RKO (cell line): ENCODE measurements around the gene FFAR3.

Source experiments
- DNase-seq: peaks from one replicate; pipeline ENCODE4 v3.0.0-alpha.2; 2016; ENCODE audit warnings: low spot score

FFAR3 gene, protein sequence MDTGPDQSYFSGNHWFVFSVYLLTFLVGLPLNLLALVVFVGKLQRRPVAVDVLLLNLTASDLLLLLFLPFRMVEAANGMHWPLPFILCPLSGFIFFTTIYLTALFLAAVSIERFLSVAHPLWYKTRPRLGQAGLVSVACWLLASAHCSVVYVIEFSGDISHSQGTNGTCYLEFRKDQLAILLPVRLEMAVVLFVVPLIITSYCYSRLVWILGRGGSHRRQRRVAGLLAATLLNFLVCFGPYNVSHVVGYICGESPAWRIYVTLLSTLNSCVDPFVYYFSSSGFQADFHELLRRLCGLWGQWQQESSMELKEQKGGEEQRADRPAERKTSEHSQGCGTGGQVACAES

DNA sequence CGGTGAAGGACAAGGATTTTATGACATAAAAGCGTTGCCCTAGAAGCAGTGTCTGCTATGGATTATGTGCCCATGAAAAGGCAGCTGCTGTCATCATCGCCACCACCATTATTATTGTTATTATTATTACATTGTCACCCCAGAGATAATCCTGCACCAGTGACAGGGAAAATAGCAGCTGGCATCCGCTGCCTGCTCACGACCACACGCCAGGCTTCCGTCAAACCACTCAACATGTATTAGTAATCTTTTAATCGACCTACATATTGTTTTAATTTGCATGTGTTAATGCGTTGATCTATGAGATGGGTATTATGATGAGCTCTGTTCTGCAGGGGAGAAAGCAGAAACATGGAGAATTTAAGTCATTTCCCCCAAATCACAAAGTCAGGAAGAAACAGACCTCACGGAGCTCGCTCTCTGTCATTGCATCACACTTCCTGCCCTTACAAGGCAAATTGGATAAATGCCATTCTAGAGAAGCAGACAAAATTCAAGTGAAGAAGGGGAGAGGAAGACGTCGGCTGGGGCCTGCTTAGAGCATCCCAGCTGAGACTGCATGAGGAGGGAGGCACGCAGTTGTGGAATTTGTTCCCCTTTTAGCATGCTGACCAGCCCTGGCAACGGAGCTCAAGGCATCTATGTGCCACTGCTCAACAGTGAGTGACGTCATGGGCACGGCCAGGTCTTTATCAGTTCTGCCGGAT lies at the start of gene FFAR3:
FFAR3 (plus strand) TSS at position 594 of the 707 bp plus-strand sequence. CDS start 431 bp downstream, outside the sequence.
- DNase-seq, result no peak

DNA sequence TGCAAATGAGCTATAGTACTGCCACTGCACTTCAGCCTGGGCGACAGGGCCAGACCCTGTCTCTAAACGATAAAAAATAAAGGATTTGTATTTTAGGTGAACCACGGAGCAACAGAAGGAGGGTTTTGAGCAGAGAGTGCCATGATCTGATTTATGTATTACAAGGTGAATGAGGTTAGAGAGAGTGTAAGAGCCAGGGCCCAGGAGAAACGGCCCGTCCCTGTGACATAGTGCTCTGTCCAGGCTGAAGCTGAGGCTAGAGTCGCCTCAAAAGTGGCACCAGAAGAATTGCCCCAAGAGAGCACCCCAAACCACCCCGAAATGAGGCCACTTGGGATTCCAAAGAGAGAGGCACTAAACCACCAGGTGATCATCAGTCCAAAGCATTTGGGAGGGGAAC lies 49.4 kb upstream of the FFAR3 start:
- DNase-seq, result no peak

DNA sequence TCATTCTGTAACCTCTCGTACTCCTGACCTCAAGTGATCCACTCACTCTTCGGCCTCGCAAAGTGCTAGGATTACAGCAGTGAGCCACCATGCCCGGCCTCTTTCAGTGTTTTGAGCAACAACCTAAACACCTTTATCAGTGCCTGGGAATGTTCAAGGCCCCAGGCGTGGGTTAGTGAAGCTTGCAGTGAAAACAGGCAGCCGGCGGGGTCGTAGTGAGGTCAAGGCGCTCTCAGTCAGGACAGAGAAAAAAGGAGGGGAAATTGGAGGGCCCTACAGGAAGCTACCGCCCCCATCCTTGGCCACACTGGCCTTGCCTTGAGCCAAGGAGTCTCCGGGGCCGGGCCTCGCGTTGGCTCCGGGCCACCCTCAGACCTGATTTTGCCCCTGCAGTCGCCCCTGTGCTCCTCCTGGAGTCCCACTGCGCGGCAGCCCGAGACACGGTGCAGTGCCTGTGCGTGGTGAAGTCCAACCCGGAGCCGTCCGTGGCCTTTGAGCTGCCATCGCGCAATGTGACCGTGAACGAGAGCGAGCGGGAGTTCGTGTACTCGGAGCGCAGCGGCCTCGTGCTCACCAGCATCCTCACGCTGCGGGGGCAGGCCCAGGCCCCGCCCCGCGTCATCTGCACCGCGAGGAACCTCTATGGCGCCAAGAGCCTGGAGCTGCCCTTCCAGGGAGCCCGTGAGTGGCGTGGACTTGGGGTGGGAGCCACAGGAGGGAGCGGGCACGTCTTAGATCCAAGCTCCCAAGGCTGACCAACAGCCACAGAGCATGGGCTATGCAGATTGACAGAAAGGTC lies 48.6 kb upstream of the FFAR3 start:
- DNase-seq, result no peak

DNA sequence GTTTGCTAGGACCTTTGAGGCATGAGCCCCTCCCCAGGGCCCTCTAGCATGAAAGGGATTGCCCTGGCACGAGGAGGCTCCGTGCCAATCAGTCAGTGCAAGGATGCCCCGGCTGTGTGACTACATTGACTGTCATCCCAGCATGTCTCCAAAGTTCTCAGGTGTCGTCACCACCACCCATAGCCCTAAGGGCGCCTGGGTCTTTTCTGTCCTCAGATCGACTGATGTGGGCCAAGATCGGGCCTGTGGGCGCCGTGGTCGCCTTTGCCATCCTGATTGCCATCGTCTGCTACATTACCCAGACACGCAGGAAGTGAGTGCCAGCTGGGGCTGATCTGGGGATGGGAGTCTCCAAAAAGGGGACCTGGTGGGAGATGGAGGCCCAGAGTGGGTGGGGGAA lies 47.9 kb upstream of the FFAR3 start:
- DNase-seq, result no peak

DNA sequence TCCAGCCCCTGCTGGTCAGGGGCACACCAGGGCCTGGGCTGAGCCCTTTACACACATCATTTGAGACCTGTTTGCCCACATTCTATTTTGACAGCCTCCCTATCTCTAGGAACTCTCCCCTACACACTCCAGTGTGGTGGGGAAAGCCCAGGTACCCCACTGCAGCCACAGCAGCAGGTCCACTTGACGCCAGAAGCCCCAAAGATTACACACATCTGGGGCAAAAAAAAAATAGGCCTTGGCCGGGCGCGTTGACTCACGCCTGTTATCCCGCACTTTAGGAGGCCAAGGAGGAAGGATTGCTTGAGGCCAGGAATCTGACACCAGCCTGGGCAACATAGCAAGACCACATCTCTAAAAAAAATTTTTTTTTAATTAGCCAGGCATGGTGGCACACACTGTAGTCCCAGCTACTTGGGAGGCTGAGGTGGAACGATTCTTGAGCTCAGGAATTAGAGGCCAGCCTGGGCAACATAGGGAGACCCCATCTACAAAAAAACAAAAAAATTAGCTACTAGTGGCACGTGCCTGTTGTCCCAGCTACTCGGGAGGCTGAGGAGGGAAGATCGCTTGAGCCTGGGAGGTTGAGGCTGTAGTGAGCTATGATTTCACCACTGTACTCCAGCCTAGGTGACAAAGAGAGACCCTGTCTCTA lies 47.3 kb upstream of the FFAR3 start:
- no peak for DNase-seq

DNA sequence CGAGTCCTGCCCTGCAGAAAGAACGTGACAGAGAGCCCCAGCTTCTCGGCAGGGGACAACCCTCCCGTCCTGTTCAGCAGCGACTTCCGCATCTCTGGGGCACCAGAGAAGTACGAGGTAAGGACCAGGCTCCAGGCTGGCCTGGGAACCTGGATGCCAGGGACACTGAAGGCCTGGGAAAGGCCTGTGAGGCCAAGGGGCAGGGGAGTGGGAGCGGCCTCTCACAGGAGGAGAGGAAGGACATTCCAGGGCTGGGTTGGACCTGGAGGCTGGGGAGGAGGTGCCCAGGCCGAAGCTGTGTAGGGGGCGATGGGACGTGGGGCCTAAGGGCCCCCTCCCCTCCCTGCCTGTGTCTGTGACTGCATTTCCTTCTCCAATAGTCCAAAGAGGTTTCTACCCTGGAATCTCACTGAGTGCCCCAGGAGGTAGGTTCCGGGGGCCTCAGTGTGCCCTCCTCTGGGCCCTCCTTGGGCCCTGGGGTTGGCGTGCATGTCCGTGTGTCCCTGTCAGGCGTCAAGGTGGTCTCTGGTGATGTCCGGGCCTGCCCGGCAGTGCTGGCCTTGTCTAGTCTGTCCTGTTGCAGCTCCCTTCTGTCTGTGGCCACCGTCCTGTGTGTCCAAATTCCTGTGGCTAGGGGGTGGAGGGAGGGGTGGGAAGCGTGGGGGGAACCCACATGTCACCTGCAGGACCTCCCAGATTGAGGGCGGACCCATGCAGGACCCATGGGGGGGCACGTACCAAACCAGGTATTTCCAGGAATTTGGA lies 46.2 kb upstream of the FFAR3 start:
- DNase-seq, result no peak

DNA sequence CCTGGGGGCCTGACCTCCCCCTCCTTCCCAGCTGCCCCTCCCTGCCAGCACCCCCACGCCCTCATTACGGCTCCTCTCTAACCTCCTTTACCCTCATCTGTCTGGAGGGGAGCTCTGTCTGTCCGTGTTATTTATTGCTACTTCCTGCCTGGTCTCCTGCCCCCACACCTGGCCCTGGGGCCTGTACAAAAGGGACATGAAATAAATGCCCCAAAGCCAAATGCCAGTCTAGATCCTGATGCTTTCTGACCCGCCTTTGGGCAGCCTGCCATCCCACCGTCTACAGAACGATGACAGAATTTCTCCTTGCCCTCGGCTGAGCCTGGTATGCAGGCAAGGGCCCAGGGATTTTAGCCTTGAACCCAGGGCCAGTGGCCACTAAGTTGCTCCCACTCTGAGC lies 44.7 kb upstream of the FFAR3 start:
- DNase-seq, result no peak

DNA sequence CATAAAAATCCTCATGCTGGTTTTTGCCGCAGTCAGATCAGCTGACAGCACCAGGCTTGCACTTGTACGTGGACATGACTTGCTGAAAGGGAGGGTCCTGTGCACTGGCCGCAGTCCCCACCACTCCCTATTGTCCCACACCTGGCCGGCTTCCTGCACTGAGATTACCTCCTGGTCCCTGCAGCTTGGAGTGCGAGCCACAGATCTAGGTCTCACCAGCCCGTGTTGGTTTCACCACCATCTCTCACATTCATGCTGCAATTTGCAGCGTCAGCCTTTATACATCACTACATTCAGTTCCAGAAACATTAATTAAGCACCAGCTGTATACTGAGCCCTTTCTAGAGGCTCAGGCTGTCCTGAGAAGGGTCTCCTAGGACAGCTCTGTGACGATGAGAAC lies 44.2 kb upstream of the FFAR3 start:
- DNase-seq, result no peak

DNA sequence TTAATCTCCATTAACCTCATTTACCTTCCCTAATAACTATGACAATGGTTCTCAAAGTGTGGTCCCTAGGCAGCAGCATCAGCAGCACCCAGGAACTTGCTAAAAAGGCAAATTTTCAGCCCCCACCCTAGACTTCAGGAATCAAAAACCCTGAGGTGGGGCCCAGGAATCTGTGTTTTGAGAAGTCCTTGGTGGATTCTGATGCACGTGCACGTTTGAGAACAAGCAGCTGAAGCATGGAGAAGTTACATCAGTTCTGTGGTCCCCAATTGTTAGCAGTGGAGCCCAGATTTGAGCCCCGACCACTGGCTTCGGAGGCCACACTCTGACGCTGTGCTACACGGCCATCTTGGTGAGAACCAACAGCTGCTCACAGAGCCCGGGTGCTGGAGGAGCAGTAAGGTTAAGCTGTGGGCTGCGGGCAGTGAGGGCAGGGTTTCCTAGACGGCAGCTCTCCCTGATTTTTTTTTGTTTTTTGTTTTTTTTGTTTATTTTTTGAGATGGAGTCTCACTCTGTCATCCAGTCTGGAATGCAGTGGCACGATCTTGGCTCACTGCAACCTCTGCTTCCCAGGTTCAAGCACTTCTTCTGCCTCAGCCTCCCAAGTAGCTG lies 43.3 kb upstream of the FFAR3 start:
- no peak for DNase-seq

DNA sequence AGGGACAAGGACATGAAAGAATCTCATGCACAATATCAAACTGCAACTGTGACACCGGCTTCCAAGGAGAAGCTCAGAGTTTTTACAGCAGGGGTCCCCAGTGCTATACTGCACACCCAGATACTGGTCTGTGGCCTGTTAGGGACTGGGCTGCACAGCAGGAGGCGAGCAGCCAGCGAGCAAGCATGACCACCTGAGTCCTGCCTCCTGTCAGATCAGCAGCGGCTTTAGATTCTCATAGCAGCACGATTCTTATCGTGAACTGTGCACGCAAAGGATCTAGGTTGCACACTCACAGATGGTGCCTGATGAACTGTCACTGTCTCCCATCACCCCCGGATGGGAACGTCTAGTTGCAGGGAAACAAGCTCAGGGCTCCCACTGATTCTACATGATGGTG lies 42.4 kb upstream of the FFAR3 start:
- no peak for DNase-seq

DNA sequence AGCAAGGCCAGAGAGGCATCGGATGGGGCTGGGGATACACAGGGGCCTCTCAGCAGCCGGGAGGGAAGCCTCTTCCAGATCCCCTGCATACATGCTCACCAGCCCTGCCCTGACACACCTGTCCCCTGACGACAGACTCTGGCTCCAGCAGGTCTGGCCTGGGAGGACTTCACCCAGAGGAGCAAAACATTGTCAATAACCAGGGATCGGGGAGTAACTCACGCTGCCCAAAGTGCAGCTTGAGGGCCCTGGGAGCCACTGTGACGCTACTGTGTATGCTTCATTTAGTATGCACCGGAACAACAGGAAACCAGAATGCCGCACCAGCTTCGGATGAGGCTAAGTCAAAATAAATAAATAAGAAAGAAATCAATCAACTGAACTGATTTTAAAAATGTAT lies 41.7 kb upstream of the FFAR3 start:
- DNase-seq, result no peak

DNA sequence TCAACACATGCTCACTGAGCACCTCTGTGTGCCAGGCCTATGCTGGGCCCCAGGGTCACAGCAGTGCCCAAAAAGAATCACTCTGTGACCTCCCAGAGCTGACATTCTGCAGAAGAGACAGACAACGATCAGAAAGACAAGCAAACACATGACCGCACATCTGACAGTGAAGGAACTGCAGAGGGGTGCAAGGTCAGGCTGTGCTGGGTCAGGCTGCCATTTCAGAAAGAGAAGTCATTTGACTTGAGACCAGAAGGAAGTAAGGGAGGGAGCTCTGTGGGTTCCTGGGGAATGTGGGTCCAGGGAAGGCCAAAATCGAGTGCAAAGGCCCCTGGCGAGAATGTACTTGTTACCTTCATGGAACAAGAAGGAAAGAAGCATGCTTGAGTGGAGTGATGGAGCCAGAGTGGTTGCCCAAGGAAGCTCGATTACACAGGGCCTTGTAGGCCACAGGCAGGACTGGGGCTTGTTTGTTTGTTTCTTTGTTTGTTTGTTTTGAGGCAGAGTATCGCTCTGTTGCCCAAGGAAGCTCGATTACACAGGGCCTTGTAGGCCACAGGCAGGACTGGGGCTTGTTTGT lies 40.7 kb upstream of the FFAR3 start:
- DNase-seq, result no peak

DNA sequence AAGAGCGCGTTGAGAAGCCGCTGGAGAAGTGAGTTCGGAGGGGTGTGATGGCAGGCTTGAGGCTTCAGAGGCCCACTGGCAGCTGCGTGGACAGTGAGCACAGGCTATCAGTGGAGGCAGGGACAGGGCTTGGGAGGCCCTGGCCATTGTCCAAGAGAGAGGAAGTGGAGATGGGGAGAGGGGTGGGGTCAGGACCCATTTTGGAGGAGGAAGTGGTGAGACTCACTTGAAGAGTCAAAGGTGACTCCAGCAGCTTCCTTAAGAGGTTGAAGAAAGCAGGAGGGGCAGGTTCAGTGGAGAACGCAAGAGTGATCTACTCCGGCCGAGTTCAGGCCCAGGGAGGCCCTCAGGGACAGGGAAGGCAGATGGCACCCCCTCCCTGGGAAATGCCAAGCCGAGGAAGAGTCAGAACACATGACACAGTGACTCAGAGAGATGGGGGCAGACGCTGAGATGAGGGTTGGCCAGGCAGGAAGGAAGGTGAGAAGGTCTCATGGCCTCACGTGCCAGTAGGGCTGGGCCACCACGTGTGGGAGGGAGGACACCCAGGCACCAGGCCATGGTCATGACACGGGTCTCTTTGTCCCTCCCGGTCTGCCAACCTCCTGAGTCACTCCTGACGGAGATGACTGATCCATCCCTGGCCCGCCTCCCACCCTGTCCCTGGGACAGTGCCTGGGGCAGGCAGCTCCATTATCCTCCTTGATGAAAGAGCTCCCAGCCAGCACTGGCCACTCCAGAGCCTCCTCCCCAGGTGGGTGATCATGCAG lies 39.4 kb upstream of the FFAR3 start:
- DNase-seq, result peak; percentile 51

DNA sequence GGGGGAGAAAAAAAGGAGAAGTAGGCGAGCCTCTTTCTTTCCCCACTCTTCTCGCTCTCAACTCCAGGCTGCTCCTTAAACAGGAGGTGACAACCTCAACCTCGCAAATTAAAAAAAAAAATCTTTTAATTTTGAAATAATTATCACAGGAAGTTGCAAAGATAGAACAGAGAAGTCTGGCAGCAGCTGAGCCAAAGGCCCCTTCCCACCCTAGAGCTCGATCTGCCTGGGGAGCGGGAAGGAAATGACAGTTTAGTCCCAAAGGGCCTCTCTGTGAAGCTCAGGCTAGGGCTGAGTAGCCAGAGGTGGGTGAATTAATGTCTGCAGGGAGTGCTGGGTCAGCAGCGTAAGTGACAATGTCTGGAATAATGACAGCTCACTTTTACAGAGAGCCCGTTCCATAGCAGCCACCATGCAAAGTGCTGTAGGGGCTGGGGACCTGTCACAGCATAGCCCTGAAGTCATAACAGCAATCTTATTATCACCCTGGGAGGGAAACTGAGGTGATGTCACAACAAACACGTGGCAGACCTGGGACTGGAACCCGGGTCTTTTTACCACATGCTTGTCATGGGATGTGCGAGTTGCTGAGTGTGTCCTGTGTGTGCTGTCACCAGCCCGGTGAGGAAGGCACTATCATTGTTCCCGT lies 38.1 kb upstream of the FFAR3 start:
- DNase-seq, result no peak

DNA sequence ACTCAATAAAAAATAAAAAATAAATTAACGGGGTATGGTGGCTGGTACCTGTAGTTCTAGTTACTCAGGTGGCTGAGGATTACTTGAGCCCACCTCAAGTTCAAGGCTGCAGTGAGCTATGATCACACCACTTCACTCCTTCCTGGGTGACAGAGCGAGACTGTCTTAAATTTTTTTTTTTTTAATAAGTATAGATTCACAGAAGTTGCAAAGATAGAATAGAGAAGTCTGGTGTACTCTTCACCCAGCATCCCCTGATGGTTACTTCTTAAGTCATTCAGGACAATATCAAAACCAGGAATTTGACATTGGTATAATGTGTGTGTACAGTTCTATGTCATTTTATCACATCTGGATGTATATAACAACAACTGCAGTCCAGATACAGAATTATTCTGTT lies 37.0 kb upstream of the FFAR3 start:
- DNase-seq, result no peak

DNA sequence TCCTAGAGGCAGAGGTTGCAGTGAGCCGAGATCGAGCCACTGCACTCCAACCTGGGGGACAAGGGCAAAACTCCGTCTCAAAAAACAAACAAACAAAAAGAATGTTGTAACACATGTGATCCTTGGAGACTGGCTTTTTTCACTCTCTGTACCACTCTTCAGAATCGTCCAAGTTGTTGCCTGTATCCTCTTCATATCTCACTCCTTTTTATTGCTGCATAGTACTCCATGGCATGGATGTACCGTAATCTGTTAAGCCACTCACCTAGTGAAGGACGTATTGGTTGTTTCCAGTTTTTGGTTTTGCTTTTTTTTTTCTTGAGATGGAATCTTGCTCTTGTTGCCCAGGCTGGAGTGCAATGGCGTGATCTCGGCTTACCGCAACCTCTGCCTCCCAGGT lies 36.2 kb upstream of the FFAR3 start:
- DNase-seq, result no peak

DNA sequence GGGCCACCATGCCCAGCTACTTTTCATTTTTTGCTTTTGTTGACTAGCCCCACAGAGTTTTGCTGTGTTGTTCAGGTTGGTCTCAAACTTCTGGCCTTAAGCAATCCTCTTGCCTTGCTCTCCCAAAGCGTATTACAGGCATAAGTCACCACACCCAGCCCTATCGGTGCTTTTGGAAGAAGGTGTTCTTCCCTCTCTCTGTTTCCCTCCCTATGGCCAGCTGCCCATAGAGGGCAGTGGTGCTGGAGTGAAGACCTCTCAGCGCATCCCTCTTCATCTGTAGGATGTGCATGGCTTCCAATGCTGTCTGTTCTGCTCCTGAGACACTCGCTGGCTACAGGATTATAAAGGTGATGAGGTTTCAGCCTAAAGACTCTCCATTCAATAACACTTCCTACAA lies 30.6 kb upstream of the FFAR3 start:
- peak; percentile 11 for DNase-seq

DNA sequence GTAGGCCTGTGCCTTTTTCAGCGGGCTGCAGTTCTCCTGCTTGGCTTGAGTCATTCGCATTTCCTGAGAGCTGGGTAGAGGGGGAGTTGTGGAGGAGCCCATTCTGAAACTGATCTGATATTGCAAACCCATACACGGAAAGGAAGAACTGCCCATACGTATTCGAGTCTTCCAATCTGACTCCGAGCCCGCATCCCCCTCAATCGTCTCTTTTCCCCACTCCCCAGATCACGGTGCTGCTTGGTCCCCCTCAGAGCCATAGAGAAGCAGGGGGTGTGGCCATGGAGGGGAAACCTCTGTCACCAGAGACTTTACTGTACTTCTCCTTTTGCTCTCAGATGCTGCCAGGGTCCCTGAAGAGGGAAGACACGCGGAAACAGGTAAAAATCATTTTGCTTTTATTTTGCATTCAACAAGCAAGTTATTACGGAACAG lies 29.4 kb upstream of the FFAR3 start, which contains the start of gene CD22:
CD22 (plus strand) TSS at position 337 of the 435 bp plus-strand sequence. CDS start 2,854 bp downstream, outside the sequence.
- no peak for DNase-seq

DNA sequence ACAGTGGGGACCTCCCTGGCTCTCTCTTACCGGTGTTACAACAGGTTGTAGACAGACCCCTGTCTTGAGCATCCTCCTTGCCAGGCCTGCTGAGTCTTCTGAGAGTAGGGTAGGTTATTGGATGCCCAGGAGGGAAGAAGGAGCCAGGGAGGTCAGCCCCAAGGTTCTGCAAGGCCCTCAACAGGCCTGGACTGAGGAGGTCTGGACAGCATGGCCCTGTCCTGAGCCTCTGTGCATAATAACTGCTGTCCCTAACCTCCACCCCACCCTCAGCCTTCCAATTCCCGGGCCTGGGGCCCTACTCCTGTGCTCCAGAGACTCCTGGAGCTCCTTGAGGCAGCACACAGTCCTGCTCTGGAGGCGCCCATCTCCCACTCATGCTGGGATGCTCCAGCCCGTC lies 28.9 kb upstream of the FFAR3 start:
- no peak for DNase-seq
